Stimulated activated naive CD8-positive, alpha-beta T cell treated with anti-CD3 and anti-CD28 coated beads, Interleukin-15, amount 100 ng/mL, for 72 hours (primary cell): Measurements from ENCODE around the gene POU5F1.

ENCODE experiments used
- ATAC-seq: fragments of 150-1000 bp; cut with Tn5 transposase; 2 replicates; pipeline ENCODE4 v1.10.0; 2021; ENCODE audit warnings: mild to moderate bottlenecking, moderate library complexity
- DNase-seq, 2 donors: peaks; one replicate each; pipeline ENCODE4 v3.0.0; 2021 to 2022
- H3K27ac Mint-ChIP-seq, 2 donors: one replicate each; pipeline ENCODE4 v1.8.0; 2022; ENCODE audit warnings: mild to moderate bottlenecking in 2 of 2, mixed read lengths in 2 of 2, moderate library complexity in 2 of 2
- H3K27me3 Mint-ChIP-seq: one replicate; pipeline ENCODE4 v1.8.0; 2022; ENCODE audit warnings: mixed read lengths
- H3K4me1 Mint-ChIP-seq: one replicate; pipeline ENCODE4 v1.8.0; 2022; ENCODE audit warnings: mild to moderate bottlenecking, mixed read lengths
- H3K4me3 Mint-ChIP-seq, 2 donors: one replicate each; pipeline ENCODE4 v1.8.0; 2022; ENCODE audit warnings: mild to moderate bottlenecking in 2 of 2, mixed read lengths in 2 of 2, moderate library complexity in 1 of 2
- H3K9me3 Mint-ChIP-seq, 2 donors: one replicate each; pipeline ENCODE4 v1.8.0; 2022; ENCODE audit warnings: mixed read lengths in 2 of 2

Gene POU5F1

DNA sequence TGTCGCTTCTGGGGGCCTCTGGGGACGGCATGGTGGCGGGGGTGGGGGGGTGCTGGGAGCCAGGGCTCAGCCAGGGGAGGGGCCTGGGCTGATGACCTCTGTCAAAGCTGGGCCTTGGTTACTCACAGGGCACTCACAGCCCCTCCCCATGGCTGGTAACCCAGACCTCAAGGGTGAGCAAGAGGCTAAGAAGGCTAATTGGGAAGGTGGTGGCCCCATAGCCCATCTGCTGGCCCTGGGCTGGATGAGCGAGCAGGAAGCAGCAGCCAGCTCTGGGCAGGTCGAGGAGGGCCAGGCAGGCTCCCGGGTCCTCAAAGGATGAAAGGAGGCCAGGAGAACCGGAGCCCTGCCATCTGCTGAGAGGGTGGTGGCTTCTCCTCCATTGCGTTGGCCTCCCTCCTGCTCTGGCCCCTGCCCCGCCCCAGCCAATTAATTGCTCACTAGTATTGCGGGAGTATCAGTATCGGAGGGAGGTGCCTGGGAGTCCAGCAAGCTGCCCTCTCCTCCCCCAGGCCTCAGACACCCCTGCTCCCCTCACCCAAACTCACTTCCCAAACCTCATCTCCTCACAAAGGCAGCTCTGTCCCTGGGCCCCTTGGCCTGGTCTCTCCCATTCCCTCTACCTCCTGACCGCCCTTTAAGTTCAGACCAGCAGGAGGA, 49.2 kb downstream of the POU5F1 start:
- Mint-ChIP-seq H3K4me3 (no peak overlapping the region), H3K27ac (no peak overlapping the region), H3K27me3 (no peaks in the 10 kb centered on the region), H3K9me3 (no peaks in the 10 kb centered on the region), H3K4me1 (peaks cover 5% of the 10 kb centered on the region)
- ATAC-seq: no peak
- no peak for DNase-seq

DNA sequence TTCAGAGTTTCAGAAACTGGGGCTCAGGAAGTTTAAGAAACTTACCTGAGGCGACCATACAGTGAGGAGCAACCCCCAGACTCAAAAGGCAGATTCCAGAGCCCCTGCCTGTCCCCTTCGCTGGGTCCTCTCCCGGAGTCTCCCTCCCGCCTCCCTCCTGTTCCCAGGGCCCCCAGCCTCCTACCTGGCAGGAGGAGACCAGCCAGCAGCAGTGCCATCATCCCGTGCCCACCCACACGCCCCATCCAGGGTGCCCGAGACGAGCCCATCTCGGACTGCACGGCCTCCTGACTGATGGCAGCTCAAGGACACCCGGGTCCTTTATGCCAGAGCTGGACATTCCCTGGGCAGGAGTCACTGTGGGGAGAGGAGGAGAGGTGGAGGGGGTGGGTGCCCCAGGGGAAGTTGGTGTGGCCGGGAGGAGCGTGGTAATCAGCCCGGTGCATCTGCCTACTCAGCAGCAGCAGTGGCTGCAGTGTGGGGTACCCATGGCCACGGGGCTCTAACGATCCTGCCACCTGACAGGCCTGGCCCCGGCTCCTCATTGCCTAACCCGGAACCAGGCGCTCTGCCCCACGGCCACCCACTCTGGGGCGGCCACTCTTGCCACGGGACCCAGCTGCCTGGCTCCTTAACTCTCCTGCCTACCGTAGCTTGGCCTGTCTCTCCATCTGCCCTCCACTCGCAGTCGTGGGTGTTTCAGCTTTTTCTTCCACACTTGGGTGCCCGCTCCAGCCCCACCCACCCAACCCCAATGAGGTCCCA, 50.1 kb downstream of the POU5F1 start, which contains the start of gene CDSN:
CDSN (minus strand) TSS at position 296 of the 765 bp plus-strand sequence; CDS start at position 269, 27 bp downstream.
- no peak within 1 kb of the TSS for H3K4me3 Mint-ChIP-seq
- ATAC-seq: no peak
- no peaks in the 10 kb centered on the region for H3K9me3 Mint-ChIP-seq

DNA sequence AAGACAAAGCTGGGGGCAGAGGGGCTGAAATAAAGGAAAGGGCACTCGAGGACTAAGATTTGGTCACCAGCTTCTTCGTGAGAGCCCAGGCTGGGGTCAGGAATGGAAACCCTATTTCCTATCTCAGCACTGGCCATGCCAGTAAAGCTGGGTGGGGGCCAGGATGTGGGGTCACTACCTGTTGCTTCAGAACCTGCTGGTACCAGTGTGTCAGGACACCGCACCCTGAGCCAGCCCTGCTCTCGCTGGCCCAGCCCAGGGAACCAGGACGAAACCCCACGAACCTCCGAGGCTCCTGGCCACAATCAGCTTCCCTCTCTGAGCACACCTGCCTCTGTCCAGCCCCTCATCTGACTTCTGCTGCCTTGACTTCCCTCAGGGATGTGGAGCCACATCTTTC, 52.3 kb downstream of the POU5F1 start:
- no peak for DNase-seq
- Mint-ChIP-seq H3K27ac (peak overlapping the region in 1 of 2 donors; percentile 24), H3K27me3 (peaks cover 7% of the 10 kb centered on the region), H3K9me3 (no peaks in the 10 kb centered on the region), H3K4me3 (no peak overlapping the region), H3K4me1 (no peaks in the 10 kb centered on the region)
- no peak for ATAC-seq

More for the DNA sequence above, 50.1 kb downstream of the POU5F1 start, which contains the start of gene CDSN:
- DNase-seq: no peak
- Mint-ChIP-seq H3K27me3 (peaks cover 7% of the 10 kb centered on the region), H3K4me1 (peaks cover 1% of the 10 kb centered on the region), H3K27ac (no peak within 1 kb of the TSS)

DNA sequence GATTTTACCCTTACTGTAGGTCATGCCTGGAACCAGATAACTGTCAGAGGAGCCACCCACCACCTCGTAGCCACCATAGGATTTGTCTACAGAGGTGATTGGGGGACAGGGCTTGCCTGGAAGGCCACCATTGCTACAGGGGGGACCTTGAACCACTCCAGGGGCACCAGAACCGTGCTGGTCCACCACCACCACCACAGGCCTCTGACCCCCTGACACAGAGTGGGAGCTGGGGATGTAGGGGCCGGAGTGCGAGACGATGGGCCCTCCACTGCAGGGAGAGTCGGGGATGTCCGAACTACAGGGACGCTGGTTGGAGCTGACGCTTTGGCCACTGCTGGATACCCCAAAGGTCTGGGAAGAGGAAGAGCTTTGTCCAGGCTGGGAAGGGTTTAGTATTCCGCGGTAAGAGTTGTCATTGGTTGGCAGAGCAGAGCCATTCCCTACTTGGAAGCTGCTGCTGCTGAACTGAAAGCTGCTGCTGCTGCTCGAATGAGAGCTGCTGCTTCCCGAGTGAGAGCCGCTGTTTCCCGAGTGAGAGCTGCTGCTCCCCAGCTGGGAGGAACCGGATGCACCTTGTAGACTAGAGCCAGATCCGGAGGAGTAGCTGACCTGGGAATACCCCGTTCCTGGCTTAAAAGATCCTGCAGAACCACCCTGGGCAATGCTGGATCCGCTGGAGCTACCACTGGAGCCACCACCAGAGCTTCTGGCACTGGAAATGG, 53.7 kb downstream of the POU5F1 start:
- Mint-ChIP-seq H3K4me3 (no peak overlapping the region), H3K4me1 (no peaks in the 10 kb centered on the region), H3K27ac (no peak overlapping the region), H3K27me3 (peaks cover 7% of the 10 kb centered on the region), H3K9me3 (no peaks in the 10 kb centered on the region)
- DNase-seq (no peak), ATAC-seq (no peak)

DNA sequence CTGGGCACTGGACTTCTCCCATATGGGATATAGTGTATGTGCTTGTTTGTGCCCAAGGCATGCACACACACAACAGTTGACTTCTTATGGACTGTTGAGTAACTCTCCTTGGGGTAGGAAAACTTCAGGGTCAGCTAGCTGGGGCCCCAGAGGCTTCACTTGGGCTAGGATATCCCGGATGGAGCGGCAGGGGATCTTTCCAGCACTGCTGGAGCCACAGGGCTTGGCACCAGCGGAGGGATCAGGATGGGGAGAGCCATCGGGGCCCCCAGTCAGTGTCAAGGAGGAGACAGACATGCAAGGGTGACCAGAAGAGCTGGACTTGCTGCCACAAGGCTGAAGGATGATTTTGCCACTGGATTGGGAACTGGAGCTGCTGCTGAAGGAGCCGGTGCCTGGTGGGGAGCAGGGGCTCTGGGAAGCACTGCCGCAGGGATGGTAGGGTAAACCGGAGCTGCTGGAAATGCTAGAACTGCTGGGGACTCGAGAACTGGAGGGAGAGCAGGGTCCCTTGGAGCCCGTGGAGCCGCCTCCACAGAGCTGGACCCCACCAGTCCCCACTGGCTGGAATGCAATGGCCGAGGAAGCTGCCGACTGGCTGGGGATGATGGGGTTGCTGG, 54.4 kb downstream of the POU5F1 start:
- Mint-ChIP-seq H3K4me1 (no peaks in the 10 kb centered on the region), H3K27me3 (peaks cover 7% of the 10 kb centered on the region)

GRCh38 chr6:31114970-31115849, 55.3 kb downstream of the POU5F1 start:
- no peak overlapping the region for H3K4me3 Mint-ChIP-seq
- H3K27me3 Mint-ChIP-seq: peaks cover 8% of the 10 kb centered on the region
- H3K9me3 Mint-ChIP-seq: no peaks in the 10 kb centered on the region
- ATAC-seq: no peak
- peak overlapping the region in 1 of 2 donors; percentile 59 for H3K27ac Mint-ChIP-seq
- no peaks in the 10 kb centered on the region for H3K4me1 Mint-ChIP-seq
- DNase-seq: no peak

More for the DNA sequence above, 54.4 kb downstream of the POU5F1 start:
- ATAC-seq (no peak), DNase-seq (no peak)
- Mint-ChIP-seq H3K9me3 (no peaks in the 10 kb centered on the region), H3K4me3 (no peak overlapping the region), H3K27ac (peak overlapping the region in 1 of 2 donors; percentile 19)

GRCh38 chr6:31114541-31114878, 56.0 kb downstream of the POU5F1 start, which contains the start of gene PSORS1C1:
TSS of gene PSORS1C1 (plus strand) at chr6:31114800. CDS start at chr6:31129633, 14,833 bp downstream.
- no peak for DNase-seq
- no peak for ATAC-seq
- H3K27ac Mint-ChIP-seq: peak within 1 kb of the TSS in 1 of 2 donors; percentile 59
- no peaks in the 10 kb centered on the region for H3K9me3 Mint-ChIP-seq
- peaks cover 15% of the 10 kb centered on the region for H3K27me3 Mint-ChIP-seq
- H3K4me3 Mint-ChIP-seq: no peak within 1 kb of the TSS
- H3K4me1 Mint-ChIP-seq: no peaks in the 10 kb centered on the region
